NOMO-1 treated with dmso at 0.1 percent for 144 hours (cell line): ENCODE measurements around the gene TSHZ1.
A peak's percentile ranks its signal among the peaks of the same experiment; 100 is the strongest.

Experiments used
- DNase-seq: peaks from one replicate; lab custom pipeline; 2025; ENCODE audit not compliant: unreplicated experiment; lab: John Stamatoyannopoulos, UW

TSHZ1 gene

GRCh38 chr18:75207310-75208154, 3.1 kb upstream of the TSHZ1 start:
- DNase-seq: no peak

- DNase-seq: peak; percentile 23
Measured at GRCh38 chr18:75208155-75208835, 2.3 kb upstream of the TSHZ1 start.

GRCh38 chr18:75208836-75209128, 1.8 kb upstream of the TSHZ1 start:
- no peak for DNase-seq

- peak; percentile 77 for DNase-seq
Measured at GRCh38 chr18:75209129-75209950, 1.3 kb upstream of the TSHZ1 start, which contains the start of gene PTGR3. Gene PTGR3, minus strand, starts transcription at chr18:75209139. Its CDS starts 81 bp downstream, at chr18:75209058.

GRCh38 chr18:75209951-75210258, 692 bp upstream of the TSHZ1 start:
- DNase-seq: no peak

- DNase-seq: no peak
Measured at GRCh38 chr18:75211002-75211621, 515 bp downstream of the TSHZ1 start.

GRCh38 chr18:75211626-75211952, 992 bp downstream of the TSHZ1 start:
- DNase-seq: no peak

- no peak for DNase-seq
Measured at GRCh38 chr18:75211953-75212750, 1.6 kb downstream of the TSHZ1 start.

- DNase-seq: no peak
Measured at GRCh38 chr18:75212751-75213090, 2.1 kb downstream of the TSHZ1 start.

GRCh38 chr18:75213611-75214331, 3.2 kb downstream of the TSHZ1 start:
- DNase-seq: no peak

- DNase-seq: no peak
Measured at GRCh38 chr18:75214332-75214690, 3.7 kb downstream of the TSHZ1 start.

- DNase-seq: no peak
Measured at GRCh38 chr18:75214766-75215510, 4.3 kb downstream of the TSHZ1 start.

- DNase-seq: no peak
Measured at GRCh38 chr18:75215663-75216062, 5.1 kb downstream of the TSHZ1 start.

- no peak for DNase-seq
Measured at GRCh38 chr18:75216212-75216910, 5.8 kb downstream of the TSHZ1 start.

- no peak for DNase-seq
Measured at GRCh38 chr18:75216911-75217689, 6.5 kb downstream of the TSHZ1 start.

GRCh38 chr18:75218065-75218923, 7.7 kb downstream of the TSHZ1 start:
- DNase-seq: no peak

- DNase-seq: no peak
Measured at GRCh38 chr18:75219745-75220375, 9.3 kb downstream of the TSHZ1 start.
